Activated CD4-positive, alpha-beta T cell treated with anti-CD3 and anti-CD28 coated beads for 24 hours (primary cell): ENCODE results near the gene HMGCR.

Source experiments
- DNase-seq, 2 donors: peaks; one replicate each; pipeline ENCODE4 v3.0.0-alpha.2; 2020; ENCODE audit warnings: low read depth in 2 of 2

The HMGCR gene

DNA sequence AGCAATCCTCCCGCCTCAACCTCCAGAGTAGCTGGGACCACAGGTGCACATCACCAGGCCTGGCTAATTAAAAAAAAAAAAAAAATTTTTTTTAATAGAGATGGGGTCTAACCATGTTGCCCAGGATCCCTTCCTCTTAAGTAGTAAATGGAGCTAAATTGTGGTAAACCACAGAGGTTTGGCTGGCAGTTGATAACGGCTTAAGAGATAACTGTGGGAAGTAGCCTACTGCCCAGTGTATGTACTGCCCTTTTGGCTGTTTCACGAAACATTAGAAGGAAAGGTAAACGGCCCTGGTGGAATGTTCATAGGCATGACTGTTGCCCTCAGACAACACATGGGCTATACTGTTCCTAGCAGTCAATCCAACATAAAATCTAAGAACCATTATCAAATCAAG is 44.4 kb downstream of the HMGCR start:
- no peak for DNase-seq

DNA sequence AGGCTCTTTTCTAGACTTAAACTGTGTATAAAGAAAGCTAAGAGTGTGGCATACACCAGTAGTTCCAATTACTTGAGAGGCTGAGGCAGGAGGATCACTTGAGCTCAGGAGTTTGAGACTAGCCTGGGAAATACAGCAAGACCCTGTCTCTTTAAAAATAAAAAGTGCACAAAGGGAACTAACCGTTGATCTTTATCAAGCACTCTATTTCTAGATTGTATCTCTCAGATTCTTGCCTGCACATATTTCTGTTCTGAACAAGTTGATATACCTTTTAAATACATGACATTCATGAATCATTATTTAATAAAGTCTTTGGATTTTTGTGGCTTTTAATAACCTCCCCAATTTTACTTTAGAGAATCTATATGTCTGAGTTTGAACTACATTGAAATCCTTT is 47.2 kb downstream of the HMGCR start:
- DNase-seq: no peak

GRCh38 chr5:75387806-75388205 is 50.8 kb downstream of the HMGCR start:
- no peak for DNase-seq

GRCh38 chr5:75389430-75389829 is 52.4 kb downstream of the HMGCR start:
- no peak for DNase-seq

GRCh38 chr5:75395277-75395676 is 58.3 kb downstream of the HMGCR start:
- DNase-seq: no peak

DNA sequence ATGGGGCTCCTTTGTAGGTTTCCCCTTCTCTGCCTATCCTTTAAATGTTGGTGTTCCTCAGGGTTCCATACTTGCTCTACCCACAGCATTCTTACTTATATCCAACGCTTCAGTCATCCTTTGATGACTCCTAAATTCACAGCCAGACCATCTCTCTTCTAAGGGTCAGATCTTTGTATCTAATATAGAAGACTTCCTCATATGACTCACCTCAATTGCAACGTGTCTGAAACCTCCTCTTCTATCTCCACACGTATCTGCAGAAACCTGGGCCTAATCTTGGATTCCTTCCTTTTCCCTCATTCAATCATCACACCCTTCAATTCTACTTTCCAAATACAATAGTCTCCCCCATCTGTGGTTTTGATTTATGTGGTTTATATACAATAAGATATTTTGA is 68.3 kb downstream of the HMGCR start:
- no peak for DNase-seq
